GM12891 (cell line): Measurements from ENCODE around the gene ADAMTS13.
"Not testable (repeated sequence)": the region's sequence is repeated elsewhere in the genome, so short reads cannot be mapped to it uniquely, and the experiment has no call there.

Experiments
- DNase-seq: peaks from one replicate; pipeline ENCODE4 v3.0.0; 2011; ENCODE audit warnings: low spot score; ENCODE audit not compliant: insufficient read length
- FAIRE-seq: peaks from 2 replicates; lab custom pipeline; 2011; peaks lifted over from hg19 to GRCh38; lab: Jason Lieb, UNC
- PAX5 ChIP-seq: IDR thresholded peaks from 2 replicates; pipeline ENCODE4 v1.6.1; 2011; ENCODE audit warnings: low read length, moderate library complexity, mild to moderate bottlenecking; ENCODE audit not compliant: insufficient read depth, severe bottlenecking
- POLR2A ChIP-seq: IDR thresholded peaks from 2 replicates; pipeline ENCODE4 v1.6.1; 2011; ENCODE audit warnings: low read depth, low read length, control low read depth
- POLR2AphosphoS5 ChIP-seq: IDR thresholded peaks from 2 replicates; pipeline ENCODE4 v1.6.1; 2011; ENCODE audit warnings: low read depth, low read length, control low read depth
- POU2F2 ChIP-seq: IDR thresholded peaks from 2 replicates; pipeline ENCODE4 v1.6.1; 2011; ENCODE audit warnings: low read depth, mild to moderate bottlenecking, control low read depth, low read length, moderate library complexity
- SPI1 ChIP-seq: IDR thresholded peaks from 2 replicates; pipeline ENCODE4 v1.6.1; 2011; ENCODE audit warnings: low read depth, low read length, control low read depth
- TAF1 ChIP-seq: IDR thresholded peaks from 2 replicates; pipeline ENCODE4 v1.6.1; 2011; ENCODE audit warnings: low read depth, low read length, control low read depth

The ADAMTS13 gene

DNA sequence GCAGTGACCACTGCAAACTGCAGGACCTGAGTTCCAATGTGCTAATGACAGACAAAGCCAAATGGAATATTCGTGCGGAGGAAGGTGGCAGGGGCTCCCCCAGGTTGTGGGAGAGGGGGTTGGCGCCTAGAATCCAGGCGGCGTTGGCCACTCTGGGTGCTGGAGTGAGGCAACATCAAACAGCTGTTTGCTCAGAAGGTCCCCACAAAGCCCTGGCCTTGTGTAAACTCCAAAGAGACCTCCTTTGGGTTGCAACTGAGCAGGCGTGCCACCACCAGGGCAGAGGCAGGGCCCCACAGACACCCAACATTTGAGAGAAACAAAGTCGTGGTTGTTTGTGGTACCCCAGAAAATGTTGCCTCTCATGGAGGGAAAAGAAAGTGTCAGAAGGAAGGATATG, 31.5 kb upstream of the ADAMTS13 start:
- TF ChIP-seq POU2F2, result no peak
- no peak for TF ChIP-seq TAF1
- TF ChIP-seq PAX5, result no peak
- no peak for TF ChIP-seq SPI1
- TF ChIP-seq POLR2A, result no peak
- no peak for TF ChIP-seq POLR2AphosphoS5
- no peak for FAIRE-seq

DNA sequence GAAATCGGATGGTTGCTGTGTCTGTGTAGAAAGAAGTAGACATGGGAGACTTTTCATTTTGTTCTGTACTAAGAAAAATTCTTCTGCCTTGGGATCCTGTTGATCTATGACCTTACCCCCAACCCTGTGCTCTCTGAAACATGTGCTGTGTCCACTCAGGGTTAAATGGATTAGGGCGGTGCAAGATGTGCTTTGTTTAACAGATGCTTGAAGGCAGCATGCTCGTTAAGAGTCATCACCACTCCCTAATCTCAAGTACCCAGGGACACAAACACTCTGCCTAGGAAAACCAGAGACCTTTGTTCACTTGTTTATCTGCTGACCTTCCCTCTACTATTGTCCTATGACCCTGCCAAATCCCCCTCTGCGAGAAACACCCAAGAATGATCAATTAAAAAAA, 30.7 kb upstream of the ADAMTS13 start:
- not testable (repeated sequence) for DNase-seq, FAIRE-seq

More for the DNA sequence above, 31.5 kb upstream of the ADAMTS13 start:
- no peak for DNase-seq

- FAIRE-seq, DNase-seq: not testable (repeated sequence)
These were observed 29.9 kb upstream of the ADAMTS13 start for GRCh38 chr9:133392308-133392707.

- no peak for DNase-seq
- TF ChIP-seq TAF1, result no peak
- TF ChIP-seq POLR2A, result no peak
- no peak for TF ChIP-seq POLR2AphosphoS5
- TF ChIP-seq POU2F2, result no peak
- TF ChIP-seq PAX5, result no peak
- no peak for TF ChIP-seq SPI1
- FAIRE-seq, result no peak
These were observed 28.8 kb upstream of the ADAMTS13 start for GRCh38 chr9:133393399-133393798.

DNA sequence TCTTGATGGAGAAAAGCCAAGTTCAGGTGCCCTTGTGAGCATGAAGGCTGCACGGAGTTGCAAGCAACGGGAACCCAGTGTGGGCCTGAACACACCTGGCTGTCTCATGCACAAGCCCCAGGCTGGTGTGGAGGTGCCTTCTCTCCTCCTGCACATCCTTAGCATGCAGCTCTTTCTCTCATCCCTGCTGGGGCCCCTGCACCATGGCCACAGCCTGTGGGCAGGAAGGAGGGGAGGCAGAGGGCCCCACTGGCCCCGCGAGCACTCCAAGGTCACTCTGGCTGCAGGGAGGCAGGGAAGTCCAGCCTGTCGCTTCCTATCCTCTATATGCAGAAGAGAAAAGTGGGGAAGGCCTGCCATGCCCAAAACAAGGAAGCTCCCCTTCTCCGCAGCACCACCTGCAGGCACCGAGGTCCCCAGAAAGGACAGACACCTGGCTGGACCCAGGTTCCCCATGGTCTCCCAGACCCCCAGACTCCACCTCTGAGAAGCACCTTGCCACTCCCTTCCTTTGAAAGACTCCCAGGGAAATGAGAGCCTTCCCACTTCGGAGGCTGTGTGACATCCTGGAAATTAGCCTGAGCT, 27.4 kb upstream of the ADAMTS13 start:
- DNase-seq (no peak), FAIRE-seq (no peak)
- TF ChIP-seq POLR2A, result no peak
- no peak for TF ChIP-seq POLR2AphosphoS5
- TF ChIP-seq TAF1, result no peak
- no peak for TF ChIP-seq PAX5
- no peak for TF ChIP-seq SPI1
- TF ChIP-seq POU2F2, result no peak

DNA sequence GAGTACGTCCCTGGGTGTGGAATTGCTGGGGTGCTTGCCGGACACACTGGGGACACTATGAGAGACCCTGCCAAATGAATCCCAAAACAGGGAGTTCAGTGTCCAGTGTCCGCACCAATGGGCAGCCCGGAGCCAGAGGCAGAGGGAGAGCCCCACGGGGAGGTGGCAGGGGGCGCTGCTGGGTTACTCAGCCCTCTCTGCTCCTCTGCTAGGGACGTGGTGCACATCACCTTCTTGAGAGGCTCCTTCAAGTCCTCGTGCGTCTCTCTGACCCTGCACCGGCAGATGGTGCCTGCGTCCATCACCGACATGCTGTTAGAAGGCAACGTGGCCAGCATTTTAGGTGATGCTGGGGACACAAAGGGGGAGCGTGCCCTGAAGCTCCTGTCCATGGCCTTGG, 25.2 kb upstream of the ADAMTS13 start:
- no peak for FAIRE-seq
- no peak for DNase-seq

DNA sequence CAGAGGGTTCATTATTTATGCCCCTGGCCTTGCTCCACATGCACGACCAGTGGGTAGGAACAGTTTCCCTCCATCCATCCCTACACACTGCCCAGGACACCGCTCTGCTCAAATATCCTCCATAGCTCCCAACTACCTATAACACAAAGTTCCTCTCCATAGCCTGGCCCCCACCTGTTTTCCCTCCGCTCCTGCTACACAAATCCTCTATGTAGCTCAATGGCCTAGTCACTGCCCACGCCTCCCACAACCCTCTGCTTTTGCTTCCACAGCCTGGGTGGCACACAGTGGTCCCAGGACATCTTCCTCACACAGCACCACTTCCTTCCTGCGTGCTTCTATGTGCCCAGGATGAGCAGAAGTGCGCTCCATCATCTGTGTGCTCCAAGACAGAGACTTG, 24.8 kb upstream of the ADAMTS13 start:
- TF ChIP-seq POLR2A (no peak), TAF1 (no peak), POLR2AphosphoS5 (no peak), PAX5 (no peak), POU2F2 (no peak), SPI1 (no peak)
- no peak for FAIRE-seq
- DNase-seq, result no peak

More for the DNA sequence above, 25.2 kb upstream of the ADAMTS13 start:
- TF ChIP-seq PAX5 (no peak), SPI1 (no peak), POLR2A (no peak)

DNA sequence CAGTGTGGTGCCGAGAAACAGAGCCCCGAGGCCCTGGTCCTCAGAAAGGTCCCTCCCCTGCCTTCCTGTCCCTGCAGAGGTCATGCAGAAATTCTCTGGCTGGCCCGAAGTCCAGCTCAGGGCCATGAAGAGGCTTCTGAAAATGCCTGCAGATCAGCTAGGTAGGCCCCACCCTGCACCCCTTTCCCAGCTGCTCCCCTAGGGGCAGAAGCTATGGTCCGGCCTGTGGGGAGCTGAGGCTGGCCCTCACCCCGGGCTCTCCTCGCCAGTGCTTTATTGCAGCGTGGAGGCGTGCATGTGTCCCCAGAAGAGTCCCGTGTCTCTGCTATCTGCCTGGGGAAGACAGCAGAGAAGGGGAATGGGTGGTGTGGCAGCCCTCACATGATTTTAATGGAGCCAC, 24.3 kb upstream of the ADAMTS13 start:
- FAIRE-seq (no peak), DNase-seq (no peak)
- TF ChIP-seq POLR2AphosphoS5 (no peak), POU2F2 (no peak), SPI1 (no peak), TAF1 (no peak), PAX5 (no peak), POLR2A (no peak)

GRCh38 chr9:133400292-133400691, 21.9 kb upstream of the ADAMTS13 start:
- TF ChIP-seq POLR2A (peak; percentile 24; the same call in 1 of the 2 replicates), POU2F2 (no peak)
- DNase-seq (no peak), FAIRE-seq (no peak)

DNA sequence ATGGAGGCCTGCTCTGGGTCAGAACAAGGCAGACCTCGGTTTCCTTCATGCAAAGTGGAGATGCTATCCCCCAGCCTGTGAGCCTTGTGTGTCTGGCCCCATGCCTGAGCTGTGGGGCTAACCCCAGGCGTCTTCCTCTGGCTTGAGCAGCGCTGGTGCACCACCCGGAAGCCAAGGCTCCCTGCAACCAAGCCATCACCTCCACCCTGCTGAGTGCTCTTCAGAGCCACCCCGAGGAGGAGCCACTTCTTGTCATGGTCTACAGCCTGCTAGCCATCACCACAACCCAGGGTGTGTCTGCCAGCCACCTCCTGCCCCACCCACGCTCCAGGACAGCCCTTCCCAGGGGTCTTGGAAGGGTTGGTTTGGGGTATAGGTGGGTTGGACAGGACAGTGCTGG, 20.6 kb upstream of the ADAMTS13 start:
- no peak for TF ChIP-seq POU2F2
- no peak for TF ChIP-seq TAF1
- TF ChIP-seq SPI1, result no peak
- no peak for TF ChIP-seq PAX5
- TF ChIP-seq POLR2AphosphoS5, result 0 out of 2 replicates have a peak, but pooled peaks have one; percentile 13
- DNase-seq, result no peak
- no peak for FAIRE-seq

DNA sequence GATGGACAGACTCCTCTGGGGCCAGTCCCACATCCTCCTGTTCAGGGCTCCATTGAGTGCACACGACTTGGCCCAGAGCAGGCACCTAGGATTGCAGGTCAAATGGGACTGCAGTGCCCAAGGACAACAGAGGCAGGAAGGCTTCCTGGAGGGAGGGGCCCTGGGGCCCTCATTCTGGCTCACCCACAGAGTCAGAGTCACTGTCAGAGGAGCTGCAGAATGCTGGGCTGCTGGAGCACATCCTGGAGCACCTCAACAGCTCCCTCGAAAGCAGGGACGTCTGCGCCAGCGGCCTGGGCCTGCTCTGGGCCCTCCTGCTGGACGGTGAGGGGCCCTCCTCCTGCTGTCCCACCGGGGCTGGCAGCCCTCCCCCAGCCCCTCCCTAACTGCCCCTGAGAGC, 19.5 kb upstream of the ADAMTS13 start:
- DNase-seq, result no peak
- no peak for TF ChIP-seq POLR2AphosphoS5
- TF ChIP-seq POLR2A, result no peak
- TF ChIP-seq TAF1, result no peak
- no peak for TF ChIP-seq POU2F2
- no peak for TF ChIP-seq PAX5
- no peak for TF ChIP-seq SPI1
- no peak for FAIRE-seq
